ENCODE results near the gene FIZ1.

Gene FIZ1

GRCh38 chr19:55599468-55599841 lies at the start of gene FIZ1:
Gene FIZ1, minus strand, starts transcription at chr19:55599517. Its CDS starts 1,652 bp downstream, at chr19:55597865.
- DNase-seq (ENCODE audit: low read depth in 1 of 2, low spot score in 1 of 2), result peak; percentile 89 to 92

GRCh38 chr19:55648585-55649267 lies 49.4 kb upstream of the FIZ1 start:
- no peak for DNase-seq (ENCODE audit: low read depth in 1 of 2, low spot score in 1 of 2)

DNA sequence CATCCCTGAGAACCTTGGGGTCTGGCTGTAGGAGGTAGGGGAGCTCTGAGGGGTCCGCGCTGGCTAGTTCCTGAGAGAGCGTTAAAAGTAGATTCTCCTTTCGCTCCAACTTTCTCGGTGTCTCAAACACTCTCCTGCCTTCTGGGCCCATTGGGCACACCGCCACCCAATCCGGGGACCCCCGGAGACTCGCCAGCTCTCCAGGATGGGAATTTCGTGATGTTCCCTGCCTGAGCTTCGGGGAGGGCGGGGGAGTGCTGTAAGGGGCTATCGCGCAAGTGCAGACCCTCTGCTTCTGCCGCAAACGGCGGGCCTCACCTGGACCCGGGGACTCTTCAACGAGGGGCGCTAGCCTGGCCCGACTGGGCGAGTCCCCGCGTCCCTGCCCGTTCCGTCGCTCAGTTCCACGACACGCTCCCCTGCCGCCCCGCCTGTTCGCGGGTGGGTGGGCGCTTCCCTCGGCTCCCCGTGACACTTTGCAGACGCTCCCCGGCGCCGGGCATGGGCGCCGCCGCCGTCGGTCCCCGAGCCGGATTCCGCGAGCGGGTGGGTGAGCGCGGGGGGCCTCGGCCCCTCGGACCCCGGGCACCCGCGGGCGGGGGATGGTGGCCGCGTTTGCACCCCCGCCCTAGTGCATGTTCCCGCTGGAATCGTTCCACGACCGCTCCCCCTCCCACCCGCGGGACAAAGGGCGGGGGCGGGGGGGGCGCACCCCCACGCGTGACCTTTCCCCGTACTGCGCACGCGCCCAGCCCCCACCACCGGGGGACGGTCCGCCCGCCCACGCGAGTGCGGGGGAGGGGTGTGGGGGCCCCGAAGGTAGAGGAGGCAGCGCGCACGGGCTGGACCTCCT lies 48.6 kb upstream of the FIZ1 start, which contains the start of gene CCDC106:
CCDC106 (plus strand) TSS at position 481 of the 853 bp plus-strand sequence. CDS start 835 bp downstream, outside the sequence.
- DNase-seq (ENCODE audit: low read depth in 1 of 2, low spot score in 1 of 2), result no peak

GRCh38 chr19:55646889-55647731 lies 47.8 kb upstream of the FIZ1 start:
- no peak for DNase-seq (ENCODE audit: low read depth in 1 of 2, low spot score in 1 of 2)

GRCh38 chr19:55645512-55645881 lies 46.2 kb upstream of the FIZ1 start:
- DNase-seq (ENCODE audit: low read depth in 1 of 2, low spot score in 1 of 2), result no peak

GRCh38 chr19:55644842-55645511 lies 45.7 kb upstream of the FIZ1 start:
- DNase-seq (ENCODE audit: low read depth in 1 of 2, low spot score in 1 of 2), result no peak

DNA sequence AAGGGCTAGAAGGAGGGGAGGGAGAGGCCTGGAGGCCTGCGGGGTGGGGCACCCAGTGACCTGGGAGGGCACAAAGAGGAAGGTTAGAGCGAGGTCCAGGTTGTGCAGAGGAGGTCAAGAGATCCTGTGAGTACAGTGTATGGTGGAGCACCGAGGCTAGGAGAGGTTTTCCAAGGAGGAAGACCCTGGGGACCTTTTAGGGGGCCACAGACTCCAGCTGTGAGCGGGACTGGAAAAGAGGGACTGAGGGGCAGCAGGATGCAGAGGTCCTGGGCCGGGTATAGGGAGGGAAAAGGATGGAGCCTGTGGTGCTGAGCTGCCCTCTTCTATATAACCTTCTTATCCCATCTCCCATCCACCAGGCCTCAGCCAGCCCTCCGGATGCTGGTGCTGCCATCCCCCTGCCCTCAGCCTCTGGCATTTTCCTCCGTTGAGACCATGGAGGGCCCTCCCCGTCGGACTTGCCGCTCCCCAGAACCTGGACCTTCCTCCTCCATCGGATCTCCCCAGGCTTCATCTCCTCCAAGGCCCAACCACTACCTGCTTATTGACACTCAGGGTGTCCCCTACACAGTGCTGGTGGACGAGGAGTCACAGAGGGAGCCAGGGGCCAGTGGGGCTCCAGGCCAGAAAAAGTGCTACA lies 45.0 kb upstream of the FIZ1 start:
- no peak for DNase-seq (ENCODE audit: low read depth in 1 of 2, low spot score in 1 of 2)

DNA sequence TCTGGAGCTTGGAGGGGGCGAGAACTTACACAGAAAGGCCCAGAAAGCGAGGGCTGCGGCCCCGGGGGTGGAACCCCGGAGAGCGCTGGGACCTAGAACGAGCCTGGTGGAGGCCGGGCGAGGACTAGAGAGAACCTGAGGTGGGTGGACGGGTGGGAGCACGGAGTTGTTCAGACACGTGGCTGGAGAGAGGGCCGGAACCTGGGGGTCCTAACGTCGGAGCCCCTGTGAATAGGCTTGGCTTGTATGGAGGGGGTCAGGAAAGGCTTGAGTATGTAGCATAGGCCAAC lies 44.5 kb upstream of the FIZ1 start:
- no peak for DNase-seq (ENCODE audit: low read depth in 1 of 2, low spot score in 1 of 2)

DNA sequence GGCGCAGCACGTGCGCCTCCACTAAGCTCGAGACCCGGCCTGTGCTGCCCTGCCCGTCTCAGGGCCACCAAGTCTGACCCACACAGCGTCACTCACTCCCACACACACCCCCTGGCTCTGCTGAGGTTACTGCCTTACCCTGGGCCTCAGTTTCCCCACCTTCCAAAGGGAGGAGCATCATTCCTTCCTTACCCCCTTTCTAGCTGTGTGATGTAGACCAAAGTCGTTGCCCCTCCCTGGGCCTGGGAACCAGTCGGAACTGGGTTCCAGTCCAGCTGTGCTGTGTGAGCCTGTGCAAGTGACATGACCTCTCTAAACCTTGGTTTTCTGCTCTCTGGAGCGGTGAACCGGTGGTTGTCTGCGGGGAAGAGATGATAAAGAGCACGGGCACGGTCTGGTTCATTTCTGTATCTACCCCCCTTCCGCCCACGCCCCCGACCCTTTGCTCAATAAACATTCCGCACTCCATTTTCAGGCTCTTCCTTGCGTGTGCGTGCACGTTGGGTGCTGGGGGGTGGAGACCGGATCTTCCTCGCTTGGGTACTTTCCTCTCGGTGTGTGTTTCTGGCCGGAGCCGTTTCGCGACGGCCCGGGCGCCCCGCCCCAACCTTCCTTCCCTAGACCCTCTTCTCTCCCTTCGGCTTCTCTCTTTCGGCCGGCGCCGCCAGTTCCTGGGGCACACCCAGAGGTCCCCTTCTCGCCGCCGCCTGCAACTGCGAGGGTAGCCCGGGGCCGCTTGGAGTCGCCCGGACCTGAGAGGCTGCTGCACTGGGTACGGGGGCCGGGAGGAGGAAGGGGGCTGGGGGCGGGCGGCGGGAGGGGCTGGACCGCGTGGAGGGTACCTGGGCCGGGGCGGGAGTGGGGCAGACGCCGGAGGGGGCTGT lies 43.9 kb upstream of the FIZ1 start, which contains the start of gene ZNF581:
ZNF581 (plus strand) TSS at position 647 of the 884 bp plus-strand sequence. CDS start 923 bp downstream, outside the sequence.
- peak; percentile 59 to 68 for DNase-seq (ENCODE audit: low read depth in 1 of 2, low spot score in 1 of 2)

DNA sequence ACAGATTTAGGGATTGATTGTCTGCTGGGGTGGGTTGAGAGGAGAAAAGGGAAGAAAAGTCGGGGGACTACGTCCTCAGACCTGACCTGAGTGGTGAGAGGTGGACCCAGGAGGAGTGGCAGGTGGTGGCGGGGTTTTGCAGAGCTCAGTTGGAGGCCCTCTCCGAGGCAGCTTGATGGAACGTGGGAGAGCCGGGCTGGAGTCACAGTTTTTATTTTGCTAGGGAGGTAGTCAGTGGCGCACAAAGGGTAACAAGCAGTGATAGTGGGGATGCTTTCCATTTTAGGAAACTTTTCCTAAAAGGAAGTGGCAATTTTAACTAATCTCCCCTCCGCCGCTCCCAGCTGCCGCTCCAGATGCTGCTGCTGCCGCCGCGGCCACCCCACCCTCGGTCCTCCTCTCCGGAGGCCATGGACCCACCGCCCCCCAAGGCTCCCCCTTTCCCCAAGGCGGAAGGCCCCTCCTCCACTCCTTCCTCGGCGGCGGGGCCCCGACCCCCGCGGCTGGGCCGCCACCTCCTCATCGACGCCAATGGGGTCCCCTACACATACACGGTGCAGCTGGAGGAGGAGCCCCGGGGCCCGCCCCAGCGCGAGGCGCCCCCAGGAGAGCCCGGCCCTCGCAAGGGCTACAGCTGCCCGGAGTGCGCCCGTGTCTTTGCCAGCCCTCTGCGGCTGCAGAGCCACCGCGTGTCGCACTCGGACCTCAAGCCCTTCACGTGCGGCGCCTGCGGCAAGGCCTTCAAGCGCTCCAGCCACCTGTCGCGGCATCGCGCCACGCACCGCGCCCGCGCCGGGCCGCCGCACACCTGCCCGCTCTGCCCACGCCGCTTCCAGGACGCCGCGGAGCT lies 43.1 kb upstream of the FIZ1 start:
- no peak for DNase-seq (ENCODE audit: low read depth in 1 of 2, low spot score in 1 of 2)

- no peak for DNase-seq (ENCODE audit: low read depth in 1 of 2, low spot score in 1 of 2)
Observed at GRCh38 chr19:55641426-55642152, 42.3 kb upstream of the FIZ1 start.

DNA sequence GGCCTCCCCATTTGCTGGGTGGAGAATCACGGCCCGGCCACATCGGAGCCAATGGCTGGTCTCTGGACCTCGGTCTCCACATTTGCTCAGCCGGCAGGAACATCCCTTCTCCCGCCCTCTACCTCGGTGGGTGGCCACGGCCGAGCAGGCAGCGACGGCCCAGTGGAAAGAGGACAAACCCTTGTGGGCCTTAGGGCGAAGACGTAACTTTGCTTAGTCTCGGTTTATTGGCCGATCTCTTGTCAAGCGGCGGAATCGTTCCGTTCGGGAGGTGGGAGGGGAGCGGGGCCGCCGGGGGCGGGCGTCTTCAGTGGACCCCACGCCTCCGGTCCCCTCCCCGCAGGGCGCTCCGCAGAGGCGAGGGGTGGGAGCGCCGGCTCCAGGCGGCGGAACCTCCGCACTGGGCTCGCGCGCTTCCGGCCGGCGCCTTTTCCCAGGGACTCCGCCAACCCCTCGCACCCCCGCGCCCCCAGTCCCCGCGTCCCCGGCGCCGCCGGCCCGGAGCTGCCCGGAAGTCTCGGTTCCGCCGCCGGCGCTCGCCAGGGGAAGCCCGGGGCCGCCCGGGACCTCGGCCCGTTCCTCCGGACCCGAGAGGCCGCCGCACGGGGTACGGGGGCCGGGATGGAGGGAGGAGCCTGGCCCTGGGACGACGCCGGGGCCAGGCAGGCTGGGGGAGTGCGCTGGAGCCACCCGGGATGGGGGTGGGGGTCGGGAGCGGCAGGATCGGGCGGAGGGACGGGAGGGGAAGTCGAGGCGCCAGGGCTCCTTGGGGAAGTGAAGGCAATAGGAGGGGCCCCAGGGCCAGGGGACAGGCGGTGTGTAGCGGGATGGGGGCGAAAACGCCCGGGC lies 41.5 kb upstream of the FIZ1 start, which contains the start of gene ZNF580:
ZNF580 (plus strand) TSS at position 426 of the 849 bp plus-strand sequence. CDS start 1,507 bp downstream, outside the sequence.
- no peak for DNase-seq (ENCODE audit: low read depth in 1 of 2, low spot score in 1 of 2)

DNA sequence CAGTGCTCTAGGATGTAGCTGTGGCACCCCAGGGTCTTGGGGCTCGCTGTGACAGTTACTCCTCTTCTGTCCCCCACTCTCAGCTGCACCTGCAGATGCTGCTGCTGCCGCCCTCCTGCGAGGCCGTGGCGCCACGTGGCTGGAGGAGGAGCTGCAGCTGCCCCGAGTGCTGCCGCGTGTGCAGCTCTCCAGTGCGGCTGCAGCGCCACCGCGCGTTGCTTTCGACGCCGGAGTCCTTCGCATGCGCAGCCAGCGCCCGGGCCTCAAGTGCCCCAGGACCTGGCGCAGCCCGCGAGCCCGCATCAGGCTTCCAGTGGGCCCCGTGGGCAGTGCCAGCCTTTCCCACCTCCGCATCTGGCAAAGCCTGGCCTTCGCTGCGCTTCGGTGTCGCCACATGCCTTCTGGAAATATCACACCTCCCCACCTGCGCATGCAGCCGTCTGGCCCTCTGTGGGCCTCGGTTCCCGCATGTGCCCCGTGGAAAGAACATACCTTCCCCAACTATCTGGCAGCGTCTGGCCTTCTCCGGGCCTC lies 40.8 kb upstream of the FIZ1 start:
- no peak for DNase-seq (ENCODE audit: low read depth in 1 of 2, low spot score in 1 of 2)

DNA sequence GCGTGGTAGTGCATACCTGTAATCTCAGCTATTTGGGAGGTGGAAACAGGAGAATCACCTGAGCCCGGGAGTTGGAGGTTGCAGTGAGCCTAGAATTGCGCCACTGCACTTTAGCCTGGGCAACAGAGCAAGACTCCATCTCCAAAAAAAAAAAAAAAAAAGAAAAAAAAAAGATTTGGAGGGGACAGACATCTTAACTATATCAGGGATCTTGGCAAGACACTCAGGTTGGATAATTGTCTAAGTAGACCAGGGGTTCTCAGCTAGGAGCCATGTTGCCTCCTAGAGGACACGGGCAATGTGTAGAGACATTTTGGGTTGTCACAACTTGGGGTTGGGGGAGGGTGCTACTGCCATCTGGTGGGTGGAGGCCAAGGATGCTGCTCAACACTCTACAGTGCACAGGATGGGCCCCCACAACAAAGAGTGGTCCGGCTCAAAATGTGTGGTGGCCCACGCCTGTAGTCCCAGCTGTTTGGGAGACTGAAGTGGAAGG lies 39.6 kb upstream of the FIZ1 start:
- DNase-seq (ENCODE audit: low read depth in 1 of 2, low spot score in 1 of 2), result no peak

- no peak for DNase-seq (ENCODE audit: low read depth in 1 of 2, low spot score in 1 of 2)
Observed at GRCh38 chr19:55637534-55637933, 38.2 kb upstream of the FIZ1 start.

DNA sequence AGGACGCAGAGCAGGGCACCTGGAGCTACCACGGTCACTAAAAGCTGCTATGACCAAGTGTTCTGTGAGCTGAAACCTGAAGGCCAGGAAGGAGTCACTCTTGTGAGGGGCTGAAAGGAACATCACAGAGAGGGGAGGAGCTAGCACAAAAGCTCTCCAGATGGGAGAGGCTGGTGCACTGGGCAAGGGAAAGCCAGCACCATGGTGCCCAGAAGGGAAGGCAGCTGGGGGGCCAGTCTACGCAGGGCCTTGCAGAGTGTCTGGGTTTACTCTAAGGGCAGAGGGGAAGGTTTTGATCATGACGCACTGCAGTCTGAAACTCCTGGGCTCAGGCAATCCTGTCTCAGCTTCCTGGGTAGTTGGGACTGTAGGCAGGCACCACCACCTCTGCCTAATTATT lies 37.4 kb upstream of the FIZ1 start:
- DNase-seq (ENCODE audit: low read depth in 1 of 2, low spot score in 1 of 2), result no peak

Data from activated T-helper 1 cell treated with anti-CD3 and anti-CD28 coated beads, Interleukin-2, amount 50 U/mL, for 16 hours (primary cell).